Prostate gland (tissue), 2 donors: ENCODE data around the gene XCL2. TPM values are rescaled to one million over a fixed set of nuclear protein-coding genes. Genes with fewer than 3 reads are reported as not detected.
"Not testable (repeated sequence)": the region's sequence is repeated elsewhere in the genome, so short reads cannot be mapped to it uniquely, and the experiment has no call there.

Experiments
- DNase-seq: peaks from one replicate; pipeline ENCODE4 v3.0.0-alpha.2; 2019; ENCODE audit warnings: low spot score
- H3K27ac ChIP-seq, 2 donors: fragments of 200-600 bp; sonication (generic); 2 replicates each; pipeline ENCODE4 v1.5.1; 2017 to 2019
- H3K27me3 ChIP-seq: fragments of 200-600 bp; sonication (generic); replicated peaks from 2 replicates; pipeline ENCODE4 v1.5.1; 2019; ENCODE audit not compliant: insufficient read depth
- H3K36me3 ChIP-seq, 2 donors: fragments of 200-600 bp; sonication (generic); 1 replicate in 1 of 2; 2 replicates in 1 of 2; pipeline versions ENCODE4 v1.5.1 to v1.8.1; 2017 to 2019
- H3K4me1 ChIP-seq: fragments of 200-600 bp; sonication (generic); replicated peaks from 2 replicates; pipeline ENCODE4 v1.5.1; 2019
- H3K4me3 ChIP-seq, 2 donors: fragments of 200-600 bp; sonication (generic); 2 replicates each; pipeline ENCODE4 v1.5.1; 2017 to 2019
- H3K9me3 ChIP-seq: fragments of 200-600 bp; sonication (generic); 2 replicates; pipeline ENCODE4 v1.5.1; 2017
- CTCF ChIP-seq, 4 experiments: fragments of 200-600 bp in 2 of 4; fragments of 450-650 bp in 2 of 4; sonication (generic) in 2 of 4; IDR thresholded peaks; 1 replicate in 3 of 4; 2 replicates in 1 of 4; pipeline ENCODE4 v1.5.1; 2016 to 2019; ENCODE audit warnings: antibody characterized with exemption in 4 of 4, mild to moderate bottlenecking in 2 of 4, moderate library complexity in 2 of 4
- POLR2A ChIP-seq: fragments of 450-650 bp; IDR thresholded peaks from one replicate; pipeline ENCODE4 v1.6.1; 2016; ENCODE audit warnings: antibody characterized with exemption, mild to moderate bottlenecking
- POLR2AphosphoS5 ChIP-seq: sonication (generic); formaldehyde crosslinking; IDR thresholded peaks from one replicate; pipeline ENCODE4 v1.6.1; 2017; ENCODE audit warnings: antibody characterized with exemption
- WGBS: methylation state at CpG from one replicate; pipeline ENCODE4 v1.1.5; 2018; 5-methylcytosine and 5-hydroxymethylcytosine counted together
- intact Hi-C: fragments of 100-400 bp; cut with DNase I; formaldehyde crosslinking; loops from one replicate; pipeline ENCODE4 v1.14.2; 2022
- total RNA-seq, 2 donors: library from RNA; depleted of rRNA; stranded (reverse); fragments of >200 nt; gene quantifications; one replicate each; pipeline ENCODE4 v1.1.0, GENCODE V29; 2016

The XCL2 gene
- not detected for total RNA-seq

GRCh38 chr1:168543840-168544498, at the start of gene XCL2:
XCL2 (minus strand) TSS chr1:168543997; CDS start chr1:168543964, 33 bp downstream.
- DNase-seq, H3K9me3 ChIP-seq, H3K4me1 ChIP-seq, intact Hi-C loops, H3K4me3 ChIP-seq, H3K36me3 ChIP-seq, H3K27me3 ChIP-seq, H3K27ac ChIP-seq: not testable (repeated sequence)
- 87% methylated on average over 7 of the region's 8 CpGs for WGBS

- no peaks in the 10 kb centered on the region for H3K36me3 ChIP-seq
- H3K9me3 ChIP-seq = no peaks in the 10 kb centered on the region
- TF ChIP-seq CTCF (IDR thresholded peaks at IDR 0.05) (no peak), POLR2A (no peak), POLR2AphosphoS5 (no peak)
- intact Hi-C loops = no loop called here
- no peak for DNase-seq
- H3K27ac ChIP-seq = no peak overlapping the region
- no peaks in the 10 kb centered on the region for H3K4me1 ChIP-seq
- no peaks in the 10 kb centered on the region for H3K27me3 ChIP-seq
- 57% methylated on average over 2 of the region's 2 CpGs for WGBS
- H3K4me3 ChIP-seq = no peak overlapping the region
These were observed 47.9 kb upstream of the XCL2 start for GRCh38 chr1:168591641-168592250.

- TF ChIP-seq POLR2A (no peak), POLR2AphosphoS5 (no peak), CTCF (IDR thresholded peaks at IDR 0.05) (no peak)
- intact Hi-C loops = no loop called here
- no peak overlapping the region for H3K4me3 ChIP-seq
- H3K36me3 ChIP-seq = no peaks in the 10 kb centered on the region
- H3K27me3 ChIP-seq = no peaks in the 10 kb centered on the region
- no peak overlapping the region for H3K27ac ChIP-seq
- H3K4me1 ChIP-seq = no peaks in the 10 kb centered on the region
- no peak for DNase-seq
- no peaks in the 10 kb centered on the region for H3K9me3 ChIP-seq
- 96% methylated on average over 5 of the region's 5 CpGs for WGBS
These were observed 47.3 kb upstream of the XCL2 start for GRCh38 chr1:168591066-168591465.

- no peak overlapping the region for H3K4me3 ChIP-seq
- no peaks in the 10 kb centered on the region for H3K9me3 ChIP-seq
- H3K27me3 ChIP-seq = no peaks in the 10 kb centered on the region
- intact Hi-C loops = no loop called here
- no peaks in the 10 kb centered on the region for H3K36me3 ChIP-seq
- no peak overlapping the region for H3K27ac ChIP-seq
- no peak for TF ChIP-seq CTCF (IDR thresholded peaks at IDR 0.05)
- TF ChIP-seq POLR2AphosphoS5 = no peak
- 74% methylated on average over 2 of the region's 2 CpGs for WGBS
- no peaks in the 10 kb centered on the region for H3K4me1 ChIP-seq
- no peak for DNase-seq
These were observed 45.4 kb upstream of the XCL2 start for GRCh38 chr1:168589167-168589566.

GRCh38 chr1:168585937-168586336, 42.1 kb upstream of the XCL2 start:
- no peak for DNase-seq
- Histone ChIP-seq H3K4me3 (no peak overlapping the region), H3K9me3 (no peaks in the 10 kb centered on the region), H3K27ac (no peak overlapping the region), H3K4me1 (no peaks in the 10 kb centered on the region), H3K27me3 (no peaks in the 10 kb centered on the region), H3K36me3 (no peaks in the 10 kb centered on the region)
- no peak for TF ChIP-seq POLR2AphosphoS5
- no peak for TF ChIP-seq POLR2A
- TF ChIP-seq CTCF (IDR thresholded peaks at IDR 0.05) = no peak
- intact Hi-C loops = no loop called here
- WGBS = 95% methylated on average over 1 of the region's 1 CpG
